ENCODE results near the gene WWOX.

DNA sequence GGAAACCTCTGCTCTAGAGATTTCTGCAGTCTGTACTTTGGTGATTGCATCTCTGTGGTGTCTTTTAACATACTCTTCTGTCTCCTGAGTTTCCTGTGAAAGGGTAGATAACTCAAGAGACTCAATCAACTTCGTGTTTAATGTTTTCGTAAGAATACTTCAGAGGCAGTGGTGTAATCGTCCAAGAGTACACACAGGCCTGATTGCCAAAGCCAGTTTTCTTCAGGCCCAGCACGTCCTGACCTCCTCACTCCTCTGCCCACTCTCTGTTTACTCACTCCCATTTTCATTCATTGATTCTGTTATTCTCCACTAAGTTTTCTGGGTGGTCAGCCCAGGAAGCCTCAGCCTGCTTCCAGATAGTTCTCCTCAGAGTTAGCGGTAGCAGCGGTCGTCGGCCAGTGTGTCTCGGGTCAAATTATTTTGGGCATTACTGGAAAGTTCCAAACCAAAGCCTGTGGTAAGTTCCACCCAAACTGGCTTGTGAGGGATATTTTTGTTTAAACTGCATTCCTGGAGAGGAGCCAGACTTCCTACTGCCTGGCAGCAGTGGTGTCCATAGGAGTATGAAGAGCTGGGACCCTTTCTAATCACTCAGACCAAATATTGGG is 293.2 kb downstream of the WWOX start:
- TF ChIP-seq EP300 (IDR thresholded peaks at IDR 0.05; ENCODE audit: borderline replicate concordance in 1 of 2, low read depth in 2 of 2, low read length in 2 of 2) (no peak), CEBPB (IDR thresholded peaks at IDR 0.05; ENCODE audit: low read depth, low read length) (no peak), JUN (IDR thresholded peaks at IDR 0.05; ENCODE audit: low read depth, low read length) (no peak), POLR2AphosphoS5 (IDR thresholded peaks at IDR 0.05; ENCODE audit: low read depth, low read length) (no peak), RFX5 (IDR thresholded peaks at IDR 0.05; ENCODE audit: borderline replicate concordance, low read depth, low read length) (no peak)
- TF ChIP-seq, protein P1, sequence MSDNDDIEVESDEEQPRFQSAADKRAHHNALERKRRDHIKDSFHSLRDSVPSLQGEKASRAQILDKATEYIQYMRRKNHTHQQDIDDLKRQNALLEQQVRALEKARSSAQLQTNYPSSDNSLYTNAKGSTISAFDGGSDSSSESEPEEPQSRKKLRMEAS (IDR thresholded peaks at IDR 0.05) = no peak
- TF ChIP-seq, protein P2, sequence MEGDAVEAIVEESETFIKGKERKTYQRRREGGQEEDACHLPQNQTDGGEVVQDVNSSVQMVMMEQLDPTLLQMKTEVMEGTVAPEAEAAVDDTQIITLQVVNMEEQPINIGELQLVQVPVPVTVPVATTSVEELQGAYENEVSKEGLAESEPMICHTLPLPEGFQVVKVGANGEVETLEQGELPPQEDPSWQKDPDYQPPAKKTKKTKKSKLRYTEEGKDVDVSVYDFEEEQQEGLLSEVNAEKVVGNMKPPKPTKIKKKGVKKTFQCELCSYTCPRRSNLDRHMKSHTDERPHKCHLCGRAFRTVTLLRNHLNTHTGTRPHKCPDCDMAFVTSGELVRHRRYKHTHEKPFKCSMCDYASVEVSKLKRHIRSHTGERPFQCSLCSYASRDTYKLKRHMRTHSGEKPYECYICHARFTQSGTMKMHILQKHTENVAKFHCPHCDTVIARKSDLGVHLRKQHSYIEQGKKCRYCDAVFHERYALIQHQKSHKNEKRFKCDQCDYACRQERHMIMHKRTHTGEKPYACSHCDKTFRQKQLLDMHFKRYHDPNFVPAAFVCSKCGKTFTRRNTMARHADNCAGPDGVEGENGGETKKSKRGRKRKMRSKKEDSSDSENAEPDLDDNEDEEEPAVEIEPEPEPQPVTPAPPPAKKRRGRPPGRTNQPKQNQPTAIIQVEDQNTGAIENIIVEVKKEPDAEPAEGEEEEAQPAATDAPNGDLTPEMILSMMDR (IDR thresholded peaks at IDR 0.05; ENCODE audit: control extremely low read depth in 1 of 3, insufficient read depth in 1 of 3, low read depth in 1 of 3, low read length in 3 of 3) = no peak

Measured in H1 (cell line).